ENCODE measurements around the gene TMEM184B. TPM values are rescaled to one million over a fixed set of nuclear protein-coding genes. Genes with fewer than 3 reads are reported as not detected.

The TMEM184B gene
- total RNA-seq, 1 experiment from 2014 or later, result 54.2 TPM

DNA sequence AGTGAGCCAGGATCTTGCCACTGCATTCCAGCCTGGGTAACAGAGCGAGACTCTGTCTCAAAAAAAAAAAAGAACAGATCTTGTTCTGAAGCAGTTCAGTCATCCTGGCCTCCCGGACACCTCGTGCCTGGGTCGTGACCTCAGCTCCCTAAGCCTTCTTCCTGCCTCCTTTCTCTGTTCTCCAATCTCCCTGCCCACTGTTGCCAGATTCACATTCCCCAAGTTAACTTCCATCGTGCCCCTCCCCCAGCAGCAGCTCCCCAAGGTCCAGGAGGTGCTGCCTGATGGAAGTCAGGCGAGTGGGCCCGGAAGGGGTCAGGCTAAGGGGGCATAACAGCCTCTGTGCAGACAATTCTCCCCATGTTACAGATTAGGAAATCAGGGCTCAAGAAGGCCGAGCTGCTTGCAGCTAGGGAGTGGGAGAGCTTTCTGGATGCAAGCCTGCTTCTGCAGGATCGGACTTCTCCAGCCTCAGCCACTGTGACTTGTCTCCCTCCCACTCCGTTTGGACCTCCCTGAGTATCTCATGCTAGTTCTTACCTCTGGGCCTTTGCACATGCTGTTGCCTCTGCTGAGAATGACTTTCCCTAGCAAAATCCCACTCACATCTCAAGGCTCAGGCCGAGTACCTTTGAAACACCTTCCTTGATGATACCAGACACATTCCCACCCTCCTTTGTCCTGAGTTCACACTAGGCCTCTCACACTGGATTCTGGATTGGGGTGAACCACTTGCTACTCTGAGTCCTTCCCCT is 14.3 kb upstream of the TMEM184B start:
- no peak overlapping the region for H3K4me3 ChIP-seq (ENCODE audit: low read depth in 2 of 2, low read length in 2 of 2)
- no TSS peak for BruUV-seq (replicated peaks)
- ATAC-seq (no peak), DNase-seq (ENCODE audit: low read depth, low spot score) (no peak)
- CTCF ChIA-PET, result no interaction called here
- no peaks in the 10 kb centered on the region for H3K27me3 ChIP-seq (ENCODE audit: control insufficient read depth, insufficient read depth, low read length)
- H3K4me1 ChIP-seq (ENCODE audit: control insufficient read depth, insufficient read depth, low read length), result no peaks in the 10 kb centered on the region; the same call in none of the 2 replicates
- in situ Hi-C loops (cut with HindIII; ENCODE audit: low pct_unique_long_range_greater_than_20kb, low sequenced_read_pairs), result no loop called here
- POLR2A ChIA-PET, result no interaction called here
- intact Hi-C loops (cut with micrococcal nuclease; ENCODE audit: unreplicated experiment), result no loop called here
- TF ChIP-seq POLR2AphosphoS5 (IDR thresholded peaks at IDR 0.05; ENCODE audit: low read depth, low read length), result no peak
- TF ChIP-seq, protein P1, sequence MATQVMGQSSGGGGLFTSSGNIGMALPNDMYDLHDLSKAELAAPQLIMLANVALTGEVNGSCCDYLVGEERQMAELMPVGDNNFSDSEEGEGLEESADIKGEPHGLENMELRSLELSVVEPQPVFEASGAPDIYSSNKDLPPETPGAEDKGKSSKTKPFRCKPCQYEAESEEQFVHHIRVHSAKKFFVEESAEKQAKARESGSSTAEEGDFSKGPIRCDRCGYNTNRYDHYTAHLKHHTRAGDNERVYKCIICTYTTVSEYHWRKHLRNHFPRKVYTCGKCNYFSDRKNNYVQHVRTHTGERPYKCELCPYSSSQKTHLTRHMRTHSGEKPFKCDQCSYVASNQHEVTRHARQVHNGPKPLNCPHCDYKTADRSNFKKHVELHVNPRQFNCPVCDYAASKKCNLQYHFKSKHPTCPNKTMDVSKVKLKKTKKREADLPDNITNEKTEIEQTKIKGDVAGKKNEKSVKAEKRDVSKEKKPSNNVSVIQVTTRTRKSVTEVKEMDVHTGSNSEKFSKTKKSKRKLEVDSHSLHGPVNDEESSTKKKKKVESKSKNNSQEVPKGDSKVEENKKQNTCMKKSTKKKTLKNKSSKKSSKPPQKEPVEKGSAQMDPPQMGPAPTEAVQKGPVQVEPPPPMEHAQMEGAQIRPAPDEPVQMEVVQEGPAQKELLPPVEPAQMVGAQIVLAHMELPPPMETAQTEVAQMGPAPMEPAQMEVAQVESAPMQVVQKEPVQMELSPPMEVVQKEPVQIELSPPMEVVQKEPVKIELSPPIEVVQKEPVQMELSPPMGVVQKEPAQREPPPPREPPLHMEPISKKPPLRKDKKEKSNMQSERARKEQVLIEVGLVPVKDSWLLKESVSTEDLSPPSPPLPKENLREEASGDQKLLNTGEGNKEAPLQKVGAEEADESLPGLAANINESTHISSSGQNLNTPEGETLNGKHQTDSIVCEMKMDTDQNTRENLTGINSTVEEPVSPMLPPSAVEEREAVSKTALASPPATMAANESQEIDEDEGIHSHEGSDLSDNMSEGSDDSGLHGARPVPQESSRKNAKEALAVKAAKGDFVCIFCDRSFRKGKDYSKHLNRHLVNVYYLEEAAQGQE (IDR thresholded peaks at IDR 0.05; ENCODE audit: insufficient read depth in 1 of 2, low read depth in 2 of 2, low read length in 1 of 2), result no peak
- TF ChIP-seq, protein P2, sequence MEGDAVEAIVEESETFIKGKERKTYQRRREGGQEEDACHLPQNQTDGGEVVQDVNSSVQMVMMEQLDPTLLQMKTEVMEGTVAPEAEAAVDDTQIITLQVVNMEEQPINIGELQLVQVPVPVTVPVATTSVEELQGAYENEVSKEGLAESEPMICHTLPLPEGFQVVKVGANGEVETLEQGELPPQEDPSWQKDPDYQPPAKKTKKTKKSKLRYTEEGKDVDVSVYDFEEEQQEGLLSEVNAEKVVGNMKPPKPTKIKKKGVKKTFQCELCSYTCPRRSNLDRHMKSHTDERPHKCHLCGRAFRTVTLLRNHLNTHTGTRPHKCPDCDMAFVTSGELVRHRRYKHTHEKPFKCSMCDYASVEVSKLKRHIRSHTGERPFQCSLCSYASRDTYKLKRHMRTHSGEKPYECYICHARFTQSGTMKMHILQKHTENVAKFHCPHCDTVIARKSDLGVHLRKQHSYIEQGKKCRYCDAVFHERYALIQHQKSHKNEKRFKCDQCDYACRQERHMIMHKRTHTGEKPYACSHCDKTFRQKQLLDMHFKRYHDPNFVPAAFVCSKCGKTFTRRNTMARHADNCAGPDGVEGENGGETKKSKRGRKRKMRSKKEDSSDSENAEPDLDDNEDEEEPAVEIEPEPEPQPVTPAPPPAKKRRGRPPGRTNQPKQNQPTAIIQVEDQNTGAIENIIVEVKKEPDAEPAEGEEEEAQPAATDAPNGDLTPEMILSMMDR (IDR thresholded peaks at IDR 0.05), result no peak
- no peak for TF ChIP-seq TCF7L2 (IDR thresholded peaks at IDR 0.05; ENCODE audit: low read depth, low read length)
- TF ChIP-seq SIN3A (IDR thresholded peaks at IDR 0.05; ENCODE audit: borderline replicate concordance, insufficient read depth, low read depth, low read length), result no peak
- H3K9me3 ChIP-seq (ENCODE audit: control insufficient read depth, insufficient read depth, low read depth, low read length), result no peaks in the 10 kb centered on the region
- no peak overlapping the region for H3K27ac ChIP-seq (ENCODE audit: low read length)
- no peaks in the 10 kb centered on the region for H3K36me3 ChIP-seq (ENCODE audit: control insufficient read depth, insufficient read depth, low read length)

DNA sequence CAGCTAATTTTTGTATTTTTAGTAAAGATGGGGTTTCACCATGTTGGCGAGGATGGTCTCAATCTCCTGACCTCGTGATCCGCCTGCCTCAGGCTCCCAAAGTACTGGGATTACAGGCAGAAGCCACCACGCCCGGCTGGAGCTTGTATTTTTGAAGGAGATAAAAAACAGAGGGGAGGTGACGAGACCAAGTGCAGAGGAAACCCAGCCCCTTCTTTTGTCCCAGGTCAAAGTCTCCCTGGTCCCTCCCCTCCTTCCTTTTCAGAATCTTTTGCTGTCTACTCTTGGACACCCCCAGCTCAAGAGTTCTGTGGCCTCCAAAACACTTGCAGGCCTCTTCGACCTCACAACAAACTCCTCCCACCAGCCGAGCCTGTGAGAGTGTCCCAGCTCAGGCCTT is 12.2 kb upstream of the TMEM184B start:
- TF ChIP-seq, protein P1 (IDR thresholded peaks at IDR 0.05; ENCODE audit: insufficient read depth in 1 of 2, low read depth in 2 of 2, low read length in 1 of 2), result no peak
- no peak for TF ChIP-seq POLR2AphosphoS5 (IDR thresholded peaks at IDR 0.05; ENCODE audit: low read depth, low read length)
- TF ChIP-seq TCF7L2 (IDR thresholded peaks at IDR 0.05; ENCODE audit: low read depth, low read length), result no peak
- Histone ChIP-seq H3K27me3 (ENCODE audit: control insufficient read depth, insufficient read depth, low read length) (no peaks in the 10 kb centered on the region), H3K4me1 (ENCODE audit: control insufficient read depth, insufficient read depth, low read length) (no peaks in the 10 kb centered on the region; the same call in none of the 2 replicates), H3K27ac (ENCODE audit: low read length) (no peak overlapping the region), H3K36me3 (ENCODE audit: control insufficient read depth, insufficient read depth, low read length) (no peaks in the 10 kb centered on the region), H3K4me3 (ENCODE audit: low read depth in 2 of 2, low read length in 2 of 2) (no peak overlapping the region), H3K9me3 (ENCODE audit: control insufficient read depth, insufficient read depth, low read depth, low read length) (no peaks in the 10 kb centered on the region)
- no peak for DNase-seq (ENCODE audit: low read depth, low spot score)
- ATAC-seq, result no peak
- in situ Hi-C loops (cut with HindIII; ENCODE audit: low pct_unique_long_range_greater_than_20kb, low sequenced_read_pairs) (no loop called here), intact Hi-C loops (cut with micrococcal nuclease; ENCODE audit: unreplicated experiment) (no loop called here)
- no TSS peak for BruUV-seq (replicated peaks)
- CTCF ChIA-PET, result no interaction called here
- POLR2A ChIA-PET, result interaction anchor here (0.6 kb wide), 1 partner anchor 245 kb away, joined by 3 read pairs; no protein-coding TSS in a partner anchor

Data from Panc1 (cell line).